ENCODE measurements around the gene PSMB4. TPM values are rescaled to one million over a fixed set of nuclear protein-coding genes. Genes with fewer than 3 reads are reported as not detected.
A peak's percentile ranks its signal among the peaks of the same experiment; 100 is the strongest.

The PSMB4 gene
- total RNA-seq, 1 experiment from 2014 or later: 414 TPM

- Mint-ChIP-seq H3K9me3 (no peaks in the 10 kb centered on the region), H3K36me3 (peaks cover 74% of the 10 kb centered on the region), H3K4me1 (no peaks in the 10 kb centered on the region), H3K4me3 (no peak overlapping the region), H3K27me3 (ENCODE audit: low read depth) (no peaks in the 10 kb centered on the region), H3K27ac (no peak overlapping the region)
- ATAC-seq (no peak), DNase-seq (ENCODE audit: low spot score) (no peak)
- TF ChIP-seq ETV6 (CRISPR knock-in tag; IDR thresholded peaks at IDR 0.05): no peak
- no peak for TF ChIP-seq HMGA2 (CRISPR knock-in tag; IDR thresholded peaks at IDR 0.05)
- no peak for TF ChIP-seq ELF4 (CRISPR knock-in tag; IDR thresholded peaks at IDR 0.05; ENCODE audit: low read depth)
- peak; percentile 89; the same call in 1 of the 2 replicates for TF ChIP-seq ZNF121 (CRISPR knock-in tag; IDR thresholded peaks at IDR 0.05)
- POLR2A ChIA-PET: no interaction called here
- CTCF ChIA-PET: interaction anchor here (0.8 kb wide), 1 partner anchor 581 kb away, joined by 3 read pairs; no protein-coding TSS in a partner anchor
These were observed 20.4 kb downstream of the PSMB4 start for GRCh38 chr1:151419819-151420218.

- H3K36me3 Mint-ChIP-seq: peaks cover 87% of the 10 kb centered on the region
- POLR2A ChIA-PET: interaction anchor here (0.6 kb wide), 1 partner anchor 8 kb away, joined by 10 read pairs; no protein-coding TSS in a partner anchor
- no peaks in the 10 kb centered on the region for H3K4me1 Mint-ChIP-seq
- no peak overlapping the region for H3K4me3 Mint-ChIP-seq
- H3K9me3 Mint-ChIP-seq: no peaks in the 10 kb centered on the region
- CTCF ChIA-PET: interaction anchor here (0.5 to 1.0 kb wide), 2 partner anchors 124 to 296 kb away, joined by 3 to 4 read pairs; partner anchors contain the start of gene RIIAD1
- H3K27me3 Mint-ChIP-seq (ENCODE audit: low read depth): no peaks in the 10 kb centered on the region
- TF ChIP-seq E2F5 (CRISPR knock-in tag; IDR thresholded peaks at IDR 0.05) (no peak), CDX4 (CRISPR knock-in tag; IDR thresholded peaks at IDR 0.05; ENCODE audit: borderline replicate concordance) (no peak), CREB1 (CRISPR knock-in tag; IDR thresholded peaks at IDR 0.05) (no peak), MLX (CRISPR knock-in tag; IDR thresholded peaks at IDR 0.05) (no peak), TP53 (CRISPR knock-in tag; IDR thresholded peaks at IDR 0.05) (no peak), KAT7 (CRISPR knock-in tag; IDR thresholded peaks at IDR 0.05; ENCODE audit: borderline replicate concordance) (no peak), SOX15 (CRISPR knock-in tag; IDR thresholded peaks at IDR 0.05) (no peak), NFYB (CRISPR knock-in tag; conservative IDR thresholded peaks at IDR 0.05; ENCODE audit: low read depth) (no peak), CBFB (CRISPR knock-in tag; IDR thresholded peaks at IDR 0.05; ENCODE audit: low read depth) (no peak), NR1H2 (CRISPR knock-in tag; IDR thresholded peaks at IDR 0.05) (no peak), E2F4 (CRISPR knock-in tag; IDR thresholded peaks at IDR 0.05; ENCODE audit: borderline replicate concordance, low read depth) (no peak), FOXJ3 (CRISPR knock-in tag; IDR thresholded peaks at IDR 0.05; ENCODE audit: borderline replicate concordance) (no peak)
- DNase-seq (ENCODE audit: low spot score) (no peak), ATAC-seq (no peak)
- H3K27ac Mint-ChIP-seq: no peak overlapping the region
These were observed 25.7 kb downstream of the PSMB4 start for GRCh38 chr1:151425103-151425502.

GRCh38 chr1:151428068-151428467 is 28.7 kb downstream of the PSMB4 start:
- no peak overlapping the region for H3K27ac Mint-ChIP-seq
- DNase-seq (ENCODE audit: low spot score) (no peak), ATAC-seq (no peak)
- TF ChIP-seq NR3C1 (CRISPR knock-in tag; conservative IDR thresholded peaks at IDR 0.05; ENCODE audit: low read depth): no peak
- no peak for TF ChIP-seq PRRX2 (CRISPR knock-in tag; IDR thresholded peaks at IDR 0.05)
- no peak for TF ChIP-seq ETV6 (CRISPR knock-in tag; IDR thresholded peaks at IDR 0.05)
- CTCF ChIA-PET: no interaction called here
- POLR2A ChIA-PET: no interaction called here
- peaks cover 68% of the 10 kb centered on the region for H3K36me3 Mint-ChIP-seq
- H3K27me3 Mint-ChIP-seq (ENCODE audit: low read depth): no peaks in the 10 kb centered on the region
- H3K4me3 Mint-ChIP-seq: no peak overlapping the region
- H3K9me3 Mint-ChIP-seq: no peaks in the 10 kb centered on the region
- H3K4me1 Mint-ChIP-seq: no peaks in the 10 kb centered on the region

Data from WTC11 (cell line).